RWPE1 (cell line): Measurements from ENCODE around the gene VRK1.

Experiments used
- CTCF ChIA-PET: fragments of 350-600 bp; sonication (Branson Sonifier 250); formaldehyde crosslinking; extraction: SDS; loops from one replicate; lab custom pipeline; 2021; lab: Yijun Ruan, JAX
- POLR2A ChIA-PET: fragments of 400-600 bp; formaldehyde crosslinking; extraction: SDS; loops from one replicate; lab custom pipeline; 2020; ENCODE audit warnings: antibody characterized with exemption; ENCODE audit not compliant: low non-redundant PET; lab: Yijun Ruan, JAX
- DNase-seq: peaks from one replicate; pipeline ENCODE4 v3.0.0; 2012; ENCODE audit warnings: low spot score
- H3K27ac ChIP-seq: fragments of 450-650 bp; 2 replicates; pipeline ENCODE4 v1.5.1; 2017
- TF ChIP-seq, protein P1 (sequence below): fragments of 450-650 bp; conservative IDR thresholded peaks from 2 replicates; pipeline ENCODE4 v1.5.1; 2017; ENCODE audit warnings: low read depth, mild to moderate bottlenecking

VRK1 gene

DNA sequence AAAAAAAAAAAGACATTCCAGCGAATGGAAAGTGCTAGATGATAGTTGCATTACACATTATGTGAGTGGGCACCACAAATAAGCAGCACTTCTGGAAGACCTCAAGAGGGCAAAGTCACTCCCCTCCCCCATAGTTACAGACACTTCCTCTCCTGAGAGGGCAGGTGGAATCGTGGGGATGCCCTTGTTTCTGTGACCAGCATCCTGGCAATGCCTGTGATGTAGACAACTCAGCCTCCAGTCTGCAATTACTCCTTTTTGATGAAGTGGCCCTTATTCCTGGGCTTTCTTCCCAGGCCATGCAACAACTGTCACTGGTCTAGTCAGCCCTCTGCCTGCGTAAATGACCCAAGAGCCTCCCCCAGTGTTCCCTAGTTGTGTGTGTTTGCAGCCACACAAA is 104.8 kb downstream of the VRK1 start:
- ChIA-PET CTCF (no interaction called here), POLR2A (no interaction called here)
- no peak for DNase-seq
- H3K27ac ChIP-seq, result no peak overlapping the region
- TF ChIP-seq, protein P1, sequence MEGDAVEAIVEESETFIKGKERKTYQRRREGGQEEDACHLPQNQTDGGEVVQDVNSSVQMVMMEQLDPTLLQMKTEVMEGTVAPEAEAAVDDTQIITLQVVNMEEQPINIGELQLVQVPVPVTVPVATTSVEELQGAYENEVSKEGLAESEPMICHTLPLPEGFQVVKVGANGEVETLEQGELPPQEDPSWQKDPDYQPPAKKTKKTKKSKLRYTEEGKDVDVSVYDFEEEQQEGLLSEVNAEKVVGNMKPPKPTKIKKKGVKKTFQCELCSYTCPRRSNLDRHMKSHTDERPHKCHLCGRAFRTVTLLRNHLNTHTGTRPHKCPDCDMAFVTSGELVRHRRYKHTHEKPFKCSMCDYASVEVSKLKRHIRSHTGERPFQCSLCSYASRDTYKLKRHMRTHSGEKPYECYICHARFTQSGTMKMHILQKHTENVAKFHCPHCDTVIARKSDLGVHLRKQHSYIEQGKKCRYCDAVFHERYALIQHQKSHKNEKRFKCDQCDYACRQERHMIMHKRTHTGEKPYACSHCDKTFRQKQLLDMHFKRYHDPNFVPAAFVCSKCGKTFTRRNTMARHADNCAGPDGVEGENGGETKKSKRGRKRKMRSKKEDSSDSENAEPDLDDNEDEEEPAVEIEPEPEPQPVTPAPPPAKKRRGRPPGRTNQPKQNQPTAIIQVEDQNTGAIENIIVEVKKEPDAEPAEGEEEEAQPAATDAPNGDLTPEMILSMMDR, result no peak

DNA sequence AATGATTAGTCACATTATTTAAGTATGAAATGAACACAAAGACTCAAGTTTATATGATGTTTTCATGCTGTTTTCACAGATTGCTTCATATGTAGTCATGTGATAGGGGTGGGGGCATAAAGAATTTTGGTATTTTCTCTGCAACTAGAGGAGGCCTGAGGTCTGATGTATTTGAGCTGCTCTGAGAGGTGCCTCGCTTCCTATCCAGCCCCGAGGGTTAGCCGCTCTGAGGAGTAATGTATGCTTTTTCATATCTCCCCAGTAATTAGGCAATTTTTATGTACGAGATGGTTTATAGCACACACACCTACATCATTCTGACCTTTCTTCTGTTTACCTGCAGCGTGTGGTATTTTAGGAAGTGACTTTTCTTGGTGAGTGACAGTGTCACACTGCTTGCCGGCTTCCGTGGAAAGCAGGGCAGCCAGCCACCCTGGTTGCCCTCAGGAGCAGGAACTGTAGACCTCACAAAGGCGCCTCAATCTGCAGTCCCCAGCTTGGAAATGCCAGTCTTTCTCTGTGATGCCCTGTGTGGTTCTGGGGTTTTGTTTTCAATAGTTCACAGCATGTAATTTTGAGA is 106.4 kb downstream of the VRK1 start:
- DNase-seq, result no peak
- POLR2A ChIA-PET, result no interaction called here
- CTCF ChIA-PET, result no interaction called here
- TF ChIP-seq, protein P1, result no peak
- H3K27ac ChIP-seq, result no peak overlapping the region

DNA sequence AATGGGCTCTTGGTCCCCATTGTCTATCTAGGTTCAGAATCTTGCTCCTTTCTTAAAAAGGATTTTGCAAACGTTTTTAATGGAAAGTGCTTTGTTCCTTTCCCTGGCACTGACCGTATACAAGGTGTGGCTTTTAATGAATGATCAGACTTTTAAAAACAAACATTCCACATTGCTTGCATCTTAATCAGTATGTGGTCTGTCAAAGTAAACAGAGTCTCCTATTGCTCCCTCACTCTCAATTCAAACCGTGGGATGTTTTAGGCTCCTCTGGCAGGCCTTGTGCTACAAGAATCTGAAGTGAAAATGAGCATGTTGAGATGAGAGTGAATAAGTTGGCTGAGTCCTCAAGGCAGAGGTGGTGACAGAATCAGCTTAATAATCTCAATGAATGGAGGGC is 107.0 kb downstream of the VRK1 start:
- no peak overlapping the region for H3K27ac ChIP-seq
- CTCF ChIA-PET, result no interaction called here
- TF ChIP-seq, protein P1, result no peak
- POLR2A ChIA-PET, result no interaction called here
- DNase-seq, result peak; percentile 5

DNA sequence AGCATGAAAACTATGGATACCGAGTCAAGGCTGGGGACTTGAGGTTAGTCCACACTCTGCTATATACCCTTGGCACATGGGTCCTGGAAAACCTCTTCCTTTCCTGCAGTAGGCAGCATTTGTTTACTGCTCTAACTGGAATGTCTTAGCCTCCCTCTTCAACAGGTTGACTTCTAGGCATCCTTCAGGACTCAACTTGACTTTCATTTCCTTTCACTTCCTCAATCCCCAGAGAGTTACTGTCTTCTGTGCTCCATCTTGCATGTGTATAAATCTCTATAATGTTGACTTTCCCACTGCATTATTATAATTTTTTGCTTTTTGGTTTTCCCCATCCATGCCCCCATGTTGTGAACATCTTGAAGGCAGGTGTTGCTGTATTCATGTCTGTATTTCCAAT is 107.9 kb downstream of the VRK1 start:
- TF ChIP-seq, protein P1, result no peak
- no peak overlapping the region for H3K27ac ChIP-seq
- no peak for DNase-seq
- POLR2A ChIA-PET, result no interaction called here
- CTCF ChIA-PET, result no interaction called here

DNA sequence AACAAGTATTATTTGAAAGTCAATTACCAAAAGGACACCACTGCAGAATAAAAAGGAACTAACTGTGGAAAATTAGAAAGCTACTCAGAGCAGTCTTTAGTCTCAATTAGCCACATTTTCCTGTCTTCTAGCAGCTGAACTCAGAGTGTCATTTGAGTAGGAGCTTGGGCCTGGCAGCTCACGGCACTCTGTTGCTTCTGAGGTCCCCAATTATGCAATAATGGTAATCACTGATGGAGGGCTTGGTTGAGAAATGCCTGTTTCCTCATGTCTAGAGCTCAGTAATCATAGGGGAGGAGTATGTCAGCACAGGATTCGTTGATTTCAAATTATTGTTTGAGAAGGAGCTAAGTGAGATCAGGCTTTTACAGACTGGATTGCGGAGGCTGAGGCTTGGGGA is 108.6 kb downstream of the VRK1 start:
- POLR2A ChIA-PET, result no interaction called here
- TF ChIP-seq, protein P1, result no peak

DNA sequence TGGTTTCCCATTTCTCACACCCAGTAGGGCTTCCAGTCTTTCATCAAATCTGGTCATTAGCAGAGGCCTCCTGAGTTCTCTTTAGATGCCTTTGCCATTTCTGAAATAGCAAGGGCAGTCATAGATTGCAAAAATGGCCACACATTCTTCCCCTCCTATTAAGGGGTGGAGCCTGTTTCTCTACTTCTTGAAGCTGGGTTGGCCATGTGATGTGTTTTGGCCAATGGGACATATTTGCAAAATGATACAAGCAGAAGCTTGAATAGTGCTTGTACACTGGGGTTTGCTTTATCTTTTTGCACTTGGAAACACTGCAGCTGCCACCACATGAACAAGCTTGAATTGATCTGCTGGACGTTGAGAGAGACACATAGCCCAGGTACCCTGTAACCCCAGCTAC is 109.3 kb downstream of the VRK1 start:
- H3K27ac ChIP-seq, result no peak overlapping the region
- POLR2A ChIA-PET, result no interaction called here
- no peak for DNase-seq
- TF ChIP-seq, protein P1, result no peak
- CTCF ChIA-PET, result no interaction called here

More for the DNA sequence above, 108.6 kb downstream of the VRK1 start:
- no peak for DNase-seq
- no peak overlapping the region for H3K27ac ChIP-seq
- CTCF ChIA-PET, result no interaction called here
